Stomach (tissue), 4 donors: ENCODE data around the gene ATG16L2.

Source experiments
- POLR2A ChIP-seq, 4 donors: fragments of 450-650 bp; IDR thresholded peaks; one replicate each; pipeline ENCODE4 v1.6.1; 2016; ENCODE audit warnings: antibody characterized with exemption in 4 of 4, control low read depth in 2 of 4, mild to moderate bottlenecking in 1 of 4, moderate library complexity in 1 of 4
- TF ChIP-seq, protein P1 (sequence below), 7 experiments: fragments of 450-650 bp in 4 of 7; fragments of 200-600 bp in 3 of 7; sonication (generic) in 3 of 7; IDR thresholded peaks; one replicate each; pipeline ENCODE4 v1.5.1; 2016 to 2019; ENCODE audit warnings: antibody characterized with exemption in 7 of 7, control low read depth in 2 of 7, mild to moderate bottlenecking in 1 of 7

DNA sequence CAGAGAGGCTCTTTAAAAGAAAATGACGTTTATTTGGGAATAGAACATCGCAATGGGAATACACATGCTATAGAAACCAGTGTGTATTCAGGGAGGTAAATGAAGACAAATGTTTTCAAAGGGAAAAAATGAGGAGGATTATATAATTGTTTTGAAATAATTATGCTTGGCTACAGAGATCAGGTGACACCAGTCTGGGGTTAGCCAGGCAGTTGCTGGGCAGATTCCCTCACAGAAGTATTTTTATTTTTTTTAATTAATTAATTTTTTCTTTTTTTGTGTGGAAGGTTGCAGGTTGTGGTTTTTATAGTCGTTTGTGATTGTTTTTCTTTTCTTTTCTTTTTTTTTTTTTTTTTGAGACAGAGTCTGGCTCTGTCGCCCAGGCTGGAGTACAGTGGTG is 14.8 kb upstream of the ATG16L2 start:
- TF ChIP-seq, protein P1, sequence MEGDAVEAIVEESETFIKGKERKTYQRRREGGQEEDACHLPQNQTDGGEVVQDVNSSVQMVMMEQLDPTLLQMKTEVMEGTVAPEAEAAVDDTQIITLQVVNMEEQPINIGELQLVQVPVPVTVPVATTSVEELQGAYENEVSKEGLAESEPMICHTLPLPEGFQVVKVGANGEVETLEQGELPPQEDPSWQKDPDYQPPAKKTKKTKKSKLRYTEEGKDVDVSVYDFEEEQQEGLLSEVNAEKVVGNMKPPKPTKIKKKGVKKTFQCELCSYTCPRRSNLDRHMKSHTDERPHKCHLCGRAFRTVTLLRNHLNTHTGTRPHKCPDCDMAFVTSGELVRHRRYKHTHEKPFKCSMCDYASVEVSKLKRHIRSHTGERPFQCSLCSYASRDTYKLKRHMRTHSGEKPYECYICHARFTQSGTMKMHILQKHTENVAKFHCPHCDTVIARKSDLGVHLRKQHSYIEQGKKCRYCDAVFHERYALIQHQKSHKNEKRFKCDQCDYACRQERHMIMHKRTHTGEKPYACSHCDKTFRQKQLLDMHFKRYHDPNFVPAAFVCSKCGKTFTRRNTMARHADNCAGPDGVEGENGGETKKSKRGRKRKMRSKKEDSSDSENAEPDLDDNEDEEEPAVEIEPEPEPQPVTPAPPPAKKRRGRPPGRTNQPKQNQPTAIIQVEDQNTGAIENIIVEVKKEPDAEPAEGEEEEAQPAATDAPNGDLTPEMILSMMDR (IDR thresholded peaks at IDR 0.05) = no peak
- TF ChIP-seq POLR2A (IDR thresholded peaks at IDR 0.05) = no peak
